Measurements from ENCODE around the gene PLEKHJ1.

PLEKHJ1 gene

DNA sequence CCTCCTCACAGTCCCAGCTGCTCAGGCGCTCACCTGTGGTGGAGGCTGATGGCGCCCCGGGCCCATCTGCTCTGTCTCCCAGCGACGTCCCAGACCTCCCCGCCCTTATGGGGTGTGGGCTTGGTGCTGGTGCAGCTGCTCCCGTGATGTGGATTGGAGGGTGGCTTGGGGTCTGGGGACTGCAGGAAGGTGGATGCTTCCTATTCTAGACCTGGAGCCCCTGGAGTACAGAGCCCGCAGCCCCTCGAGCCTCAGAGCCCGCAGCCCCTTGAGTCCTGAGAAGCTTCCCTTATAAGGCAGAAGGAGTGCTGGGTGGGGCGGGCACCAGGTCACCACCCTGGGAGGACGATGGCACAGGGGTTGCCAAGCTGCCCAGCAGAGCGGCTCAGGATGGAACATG lies 40.8 kb downstream of the PLEKHJ1 start:
- no peak for DNase-seq

DNA sequence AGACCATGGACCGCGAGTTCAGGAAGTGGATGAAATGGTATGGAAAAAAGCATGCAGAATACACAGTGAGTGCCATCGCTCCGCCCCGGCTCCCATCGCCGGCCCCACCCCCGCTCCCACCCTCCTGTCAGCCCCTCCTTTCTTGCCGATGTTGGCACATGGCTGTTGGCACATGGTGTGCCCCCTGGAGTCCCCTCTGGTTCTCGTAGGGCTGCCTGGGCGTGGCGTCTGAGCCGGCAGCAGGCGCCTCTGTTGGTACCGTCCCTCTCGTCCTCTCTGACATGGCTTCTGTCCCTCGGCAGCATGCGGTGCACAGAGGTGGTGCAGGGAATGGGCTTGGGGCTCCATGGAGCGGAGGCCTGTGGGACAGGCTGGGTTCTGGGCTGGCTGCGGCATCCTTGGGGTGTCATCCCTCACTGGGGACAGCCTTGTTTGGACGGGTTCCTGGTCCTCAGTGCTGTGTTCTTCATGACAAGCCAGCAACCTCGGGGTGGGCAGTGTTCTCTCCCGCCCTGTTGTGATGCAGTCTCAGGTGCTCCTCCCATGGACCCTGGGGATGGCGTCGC lies 41.5 kb downstream of the PLEKHJ1 start:
- no peak for DNase-seq

DNA sequence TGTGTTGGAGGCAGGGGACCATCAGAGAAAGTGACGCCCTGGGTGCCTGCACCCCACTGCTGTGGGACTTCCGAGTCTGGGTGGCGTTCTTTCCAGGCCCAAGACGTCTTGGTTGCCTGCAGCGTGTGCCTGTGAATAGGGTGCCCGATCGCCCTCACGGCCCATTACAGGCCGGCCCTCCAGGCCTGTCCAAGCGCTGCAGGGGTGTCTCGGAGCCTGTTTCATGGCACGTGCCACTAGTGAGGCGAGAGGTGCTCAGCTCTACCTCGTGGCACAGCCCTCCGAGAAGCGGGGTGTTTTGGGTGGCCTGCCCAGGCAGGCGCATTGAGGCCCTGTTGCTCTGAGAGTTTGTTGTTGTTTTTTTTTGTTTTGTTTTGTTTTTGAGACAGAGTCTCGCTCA lies 42.3 kb downstream of the PLEKHJ1 start:
- DNase-seq, result no peak

DNA sequence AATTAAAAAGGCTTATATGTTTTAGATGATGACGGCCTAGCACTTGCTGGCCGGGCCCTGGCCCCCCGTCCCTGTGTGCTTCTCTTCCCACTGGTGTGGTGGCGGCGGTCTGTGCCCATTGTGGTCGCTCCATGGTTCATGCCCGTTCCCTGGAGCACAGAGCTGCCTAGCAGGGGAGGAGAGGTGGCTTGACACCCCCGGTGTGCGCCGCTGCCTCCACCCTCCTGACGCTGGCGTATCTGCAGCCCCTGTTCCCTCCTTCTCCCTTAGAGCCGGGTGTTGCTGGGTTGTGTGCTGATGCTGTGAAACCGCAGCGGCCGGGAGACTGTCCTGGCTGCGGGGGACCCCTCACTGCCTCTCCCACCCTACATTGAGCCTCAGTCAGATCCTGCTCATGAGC lies 43.3 kb downstream of the PLEKHJ1 start:
- DNase-seq, result no peak

DNA sequence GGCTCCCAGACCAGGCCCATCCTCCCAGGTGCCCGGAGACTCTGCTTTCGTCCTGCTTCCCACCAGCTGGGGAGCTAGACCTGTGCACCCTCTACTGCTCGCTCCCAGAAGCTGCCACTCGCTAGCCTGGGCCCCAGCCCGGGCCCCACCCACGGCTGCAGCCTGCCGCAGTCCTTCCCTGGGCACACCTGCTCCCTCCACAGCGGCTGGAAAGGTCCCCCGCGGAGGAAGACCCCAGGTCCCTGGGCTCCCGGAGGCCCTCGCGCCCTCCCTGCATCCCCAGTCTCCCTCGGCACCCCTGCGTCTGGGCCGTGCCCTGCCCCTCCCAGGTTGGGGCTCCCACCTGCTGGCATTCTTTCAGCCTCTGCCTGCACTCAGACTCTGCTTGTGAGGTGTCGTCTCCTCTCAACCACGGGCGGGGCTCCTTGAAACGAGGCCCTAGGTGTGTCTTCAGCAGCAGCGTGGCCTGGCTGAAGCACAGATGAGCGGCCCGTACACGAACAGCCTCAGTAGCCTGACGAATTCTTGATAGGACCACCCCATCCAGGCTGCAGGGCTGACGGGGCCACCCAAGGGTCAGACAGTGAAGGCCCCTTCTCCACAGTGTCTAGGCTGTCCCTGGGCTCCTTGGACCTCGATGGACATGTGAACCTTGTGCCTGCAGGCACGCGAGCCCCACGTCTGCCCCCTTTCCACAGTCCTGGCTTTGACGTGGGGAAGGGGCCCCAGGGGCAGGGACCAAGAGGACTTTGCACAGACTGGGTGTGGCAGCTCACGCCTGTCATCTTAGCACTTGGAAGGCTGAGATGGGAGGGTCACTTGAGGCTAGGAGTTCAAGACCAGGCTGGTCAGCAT lies 44.4 kb downstream of the PLEKHJ1 start:
- no peak for DNase-seq

DNA sequence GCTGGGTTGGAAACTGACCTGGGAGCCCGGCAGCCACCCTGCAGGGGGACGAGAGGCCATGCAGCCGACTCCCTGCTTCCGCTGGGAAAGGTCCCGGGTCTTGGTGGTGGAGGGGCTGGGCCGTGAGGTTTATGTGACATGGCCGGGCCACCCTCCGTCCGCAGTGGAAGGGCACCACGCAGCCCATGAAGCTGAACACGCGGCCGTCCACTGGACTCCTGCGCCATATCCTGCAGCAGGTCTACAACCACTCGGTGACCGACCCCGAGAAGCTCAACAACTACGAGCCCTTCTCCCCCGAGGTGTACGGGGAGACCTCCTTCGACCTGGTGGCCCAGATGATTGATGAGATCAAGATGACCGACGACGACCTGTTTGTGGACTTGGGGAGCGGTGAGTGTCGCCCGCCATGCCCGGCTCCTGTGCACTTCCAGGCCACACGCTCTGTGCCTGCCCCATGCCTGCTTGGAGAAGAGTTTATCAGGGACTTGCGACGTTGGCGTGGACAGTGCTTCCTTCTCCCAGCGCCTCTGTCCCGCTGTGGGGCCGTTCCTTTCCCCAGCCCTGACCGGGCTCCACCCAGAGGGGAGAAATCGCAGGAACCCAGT lies 45.2 kb downstream of the PLEKHJ1 start:
- no peak for DNase-seq

DNA sequence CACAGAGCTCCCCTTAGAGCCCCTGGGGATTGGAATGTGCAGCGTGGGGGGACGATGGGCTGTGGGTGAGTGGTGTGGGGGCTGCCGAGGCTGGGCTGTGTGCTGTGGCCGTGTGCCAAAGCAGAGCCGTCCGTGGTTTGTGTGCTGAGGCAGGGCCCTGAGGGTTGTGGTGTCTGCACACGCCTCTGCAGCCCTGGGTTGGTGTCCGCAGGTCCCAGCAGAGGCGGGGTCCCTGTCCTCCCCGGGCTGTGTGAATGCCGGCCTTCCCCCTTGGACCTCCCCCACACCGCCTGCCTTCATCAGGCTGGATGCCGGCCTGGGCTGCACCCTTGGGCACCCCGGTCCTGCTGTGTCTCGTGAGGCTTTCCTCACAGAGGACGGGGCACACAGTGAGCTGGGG lies 46.2 kb downstream of the PLEKHJ1 start:
- DNase-seq, result no peak

DNA sequence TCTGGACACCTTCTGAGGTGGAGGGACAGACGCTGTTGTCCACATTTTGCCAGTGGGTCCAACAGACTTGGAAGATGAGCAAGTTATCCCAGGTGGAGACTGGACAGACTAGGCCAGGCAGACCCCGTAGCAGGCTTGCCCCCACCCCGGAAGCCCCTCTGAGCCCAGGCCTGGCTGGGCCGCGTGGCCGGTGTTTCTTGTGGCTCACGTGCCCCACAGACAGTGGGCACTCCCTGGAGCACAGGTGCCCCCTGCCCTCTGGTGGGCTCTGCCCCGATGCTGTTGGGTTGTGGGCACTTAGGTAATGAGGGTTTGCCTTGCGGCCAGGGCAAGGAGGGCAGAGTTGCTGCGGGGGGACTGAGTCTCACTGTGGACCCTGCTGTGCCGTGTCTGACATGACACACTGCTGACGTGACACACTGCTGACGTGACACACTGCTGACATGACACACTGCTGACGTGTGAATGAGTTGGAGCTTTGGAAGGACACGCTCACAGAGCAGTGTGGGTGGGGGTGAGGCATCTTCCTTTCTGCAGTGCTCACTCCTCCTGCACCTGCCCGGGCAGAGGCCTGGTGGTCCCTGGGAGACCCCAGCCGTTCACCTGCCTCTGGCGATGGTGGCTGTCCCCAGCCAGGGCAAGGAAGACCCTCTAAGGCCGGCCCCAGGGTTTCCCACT lies 47.3 kb downstream of the PLEKHJ1 start:
- DNase-seq, result peak; percentile 38

DNA sequence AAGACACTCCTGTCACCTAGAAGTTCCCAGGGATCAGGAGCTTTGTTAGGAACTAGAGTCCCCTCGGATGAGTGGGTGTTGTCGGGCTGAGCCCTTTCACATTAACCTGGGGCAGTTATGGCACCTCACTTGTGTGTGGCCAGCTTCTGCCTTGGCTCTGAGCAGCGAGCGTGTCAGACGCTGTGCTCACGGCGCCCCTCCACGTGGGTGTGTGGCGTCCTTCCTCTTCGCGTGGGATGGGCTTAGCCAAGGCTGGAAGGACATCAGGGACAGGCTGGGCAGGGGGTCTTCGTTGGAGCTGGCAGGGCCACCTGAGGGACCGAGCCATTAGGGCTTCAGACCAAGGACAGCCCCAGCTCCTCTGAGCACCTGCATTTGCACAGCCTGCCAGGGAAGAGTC lies 49.0 kb downstream of the PLEKHJ1 start:
- DNase-seq, result no peak

DNA sequence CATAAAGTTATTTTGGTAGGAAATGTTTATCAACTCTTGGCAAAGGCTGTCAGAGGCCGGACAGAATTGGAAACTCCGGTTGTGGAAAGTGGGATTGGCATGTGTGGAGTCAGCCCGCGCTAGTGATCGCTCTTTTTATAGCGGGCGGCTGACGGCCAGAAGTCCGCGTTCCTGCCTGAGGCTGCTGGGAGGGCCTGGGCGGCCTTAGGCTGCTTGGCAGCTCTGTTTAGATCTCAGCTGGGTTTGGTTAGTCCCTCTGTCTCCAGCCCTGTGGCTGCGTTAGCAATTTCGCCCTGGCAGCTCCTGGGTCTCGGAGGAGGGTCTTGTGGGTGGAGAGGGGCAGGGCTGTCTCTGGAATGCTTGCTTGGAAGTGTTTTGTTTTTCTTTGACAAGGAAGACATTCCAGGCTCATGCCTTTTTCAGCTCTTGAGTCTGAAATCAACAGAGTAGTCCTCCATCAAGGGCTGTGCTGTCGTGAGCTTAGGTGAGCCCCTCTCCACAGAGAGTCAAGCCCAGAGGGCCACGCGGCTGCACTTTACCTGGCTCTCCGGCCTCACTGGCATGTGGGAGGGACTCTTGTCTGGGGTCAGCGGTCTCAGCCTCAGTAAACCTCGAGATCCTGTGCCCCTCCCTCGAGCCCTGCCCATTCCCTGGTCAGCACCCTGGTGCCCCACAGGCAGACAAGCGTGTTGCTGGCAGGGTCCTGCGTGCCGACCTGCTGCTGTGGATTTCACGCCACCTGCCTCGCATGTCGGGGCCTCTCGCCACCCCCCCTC lies 49.9 kb downstream of the PLEKHJ1 start:
- peak; percentile 98 for DNase-seq

DNA sequence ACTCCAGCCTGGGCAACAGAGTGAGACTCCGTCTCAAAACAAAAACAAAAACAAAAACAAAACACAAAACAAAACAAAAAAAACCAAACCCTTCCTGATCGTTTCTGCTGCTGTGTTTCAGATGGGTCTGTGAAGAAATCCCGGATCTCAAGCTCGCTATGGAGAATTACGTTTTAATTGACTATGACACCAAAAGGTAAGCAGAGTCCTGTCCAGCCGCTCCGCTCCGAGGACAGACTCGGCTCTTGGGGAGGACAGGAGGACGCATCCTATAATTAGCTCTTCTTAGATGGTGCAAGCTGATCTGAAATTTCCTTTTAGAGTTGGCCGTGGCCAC lies 50.4 kb downstream of the PLEKHJ1 start:
- DNase-seq, result no peak

DNA sequence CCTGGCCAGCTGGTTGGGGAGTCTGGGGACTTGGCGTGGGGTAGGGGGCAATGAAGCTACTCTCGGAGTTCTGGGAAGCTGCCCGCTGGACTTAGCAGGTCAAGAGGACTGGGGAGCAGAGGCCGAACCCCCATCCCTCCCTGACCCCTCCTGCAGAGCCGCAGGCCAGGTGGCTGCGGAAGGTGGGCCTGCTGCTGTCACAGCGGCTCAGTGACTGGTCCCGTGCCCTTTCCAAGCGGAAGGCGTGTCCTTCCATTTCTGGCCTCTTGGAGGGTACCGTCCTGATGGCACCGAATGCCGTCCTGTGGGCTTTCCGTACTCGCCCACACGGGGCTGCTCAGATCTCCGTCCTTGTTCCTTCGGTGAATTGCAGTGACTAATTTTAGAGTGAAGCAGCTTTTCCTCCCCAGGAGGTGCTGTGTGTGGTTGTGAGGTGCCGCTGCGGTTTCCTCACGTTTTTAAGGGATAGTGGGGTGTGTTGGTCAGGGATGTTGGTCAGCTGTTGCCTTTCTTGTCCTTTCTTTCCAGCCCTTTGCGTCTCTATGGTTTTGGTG lies 51.6 kb downstream of the PLEKHJ1 start:
- no peak for DNase-seq

Measured in fibroblast of skin of back (primary cell).